ENCODE results near the gene ACOT9.
"Not testable (repeated sequence)": the region's sequence is repeated elsewhere in the genome, so short reads cannot be mapped to it uniquely, and the experiment has no call there.

Gene ACOT9, protein sequence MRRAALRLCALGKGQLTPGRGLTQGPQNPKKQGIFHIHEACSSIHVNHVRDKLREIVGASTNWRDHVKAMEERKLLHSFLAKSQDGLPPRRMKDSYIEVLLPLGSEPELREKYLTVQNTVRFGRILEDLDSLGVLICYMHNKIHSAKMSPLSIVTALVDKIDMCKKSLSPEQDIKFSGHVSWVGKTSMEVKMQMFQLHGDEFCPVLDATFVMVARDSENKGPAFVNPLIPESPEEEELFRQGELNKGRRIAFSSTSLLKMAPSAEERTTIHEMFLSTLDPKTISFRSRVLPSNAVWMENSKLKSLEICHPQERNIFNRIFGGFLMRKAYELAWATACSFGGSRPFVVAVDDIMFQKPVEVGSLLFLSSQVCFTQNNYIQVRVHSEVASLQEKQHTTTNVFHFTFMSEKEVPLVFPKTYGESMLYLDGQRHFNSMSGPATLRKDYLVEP

GRCh38 chrX:23742697-23743622 lies at the start of gene ACOT9:
TSS of gene ACOT9 (minus strand) at chrX:23743276. CDS start at chrX:23743144, 132 bp downstream.
- peak; percentile 84 for DNase-seq

- DNase-seq = no peak
Observed at GRCh38 chrX:23790155-23790497, 47.0 kb upstream of the ACOT9 start.

GRCh38 chrX:23789386-23790154 lies 46.5 kb upstream of the ACOT9 start:
- no peak for DNase-seq

DNA sequence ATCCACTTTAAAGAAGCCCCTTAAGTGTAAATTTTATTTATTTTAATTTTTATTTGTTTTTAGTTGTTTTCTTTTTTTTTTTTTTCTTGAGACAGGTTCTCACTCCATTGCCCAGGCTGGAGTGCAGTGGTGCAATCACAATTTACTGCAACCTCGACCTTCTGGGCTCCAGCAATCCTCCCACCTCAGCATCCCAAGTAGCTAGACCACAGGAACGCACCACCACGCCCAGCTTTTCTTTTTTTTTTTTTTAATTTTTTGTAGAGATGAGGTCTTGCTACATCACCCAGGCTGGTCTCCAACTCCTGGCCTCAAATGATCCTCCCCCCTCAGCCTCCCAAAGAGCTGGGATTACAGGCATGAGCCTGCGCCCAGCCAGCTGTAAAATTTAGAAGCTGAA lies 45.9 kb upstream of the ACOT9 start:
- no peak for DNase-seq

- no peak for DNase-seq
Observed at GRCh38 chrX:23788521-23788920, 45.4 kb upstream of the ACOT9 start.

DNA sequence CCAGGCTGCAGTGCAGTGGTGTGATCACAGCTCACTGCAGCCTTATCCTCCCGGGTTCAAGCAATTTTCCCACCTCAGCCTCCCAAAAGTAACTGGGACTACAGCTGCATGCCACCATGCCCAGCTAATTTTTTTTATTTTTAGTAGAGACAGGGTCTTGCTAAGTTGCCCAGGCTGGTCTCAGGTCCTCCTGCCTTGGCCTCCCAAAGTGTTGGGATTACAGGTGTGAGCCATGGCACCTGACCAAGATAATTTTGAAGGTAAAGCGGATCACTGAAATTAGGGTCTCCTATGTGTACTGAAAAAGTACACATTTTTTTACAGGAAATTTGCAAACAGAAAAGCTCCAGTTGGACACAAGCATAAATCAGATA lies 44.7 kb upstream of the ACOT9 start:
- DNase-seq = no peak

DNA sequence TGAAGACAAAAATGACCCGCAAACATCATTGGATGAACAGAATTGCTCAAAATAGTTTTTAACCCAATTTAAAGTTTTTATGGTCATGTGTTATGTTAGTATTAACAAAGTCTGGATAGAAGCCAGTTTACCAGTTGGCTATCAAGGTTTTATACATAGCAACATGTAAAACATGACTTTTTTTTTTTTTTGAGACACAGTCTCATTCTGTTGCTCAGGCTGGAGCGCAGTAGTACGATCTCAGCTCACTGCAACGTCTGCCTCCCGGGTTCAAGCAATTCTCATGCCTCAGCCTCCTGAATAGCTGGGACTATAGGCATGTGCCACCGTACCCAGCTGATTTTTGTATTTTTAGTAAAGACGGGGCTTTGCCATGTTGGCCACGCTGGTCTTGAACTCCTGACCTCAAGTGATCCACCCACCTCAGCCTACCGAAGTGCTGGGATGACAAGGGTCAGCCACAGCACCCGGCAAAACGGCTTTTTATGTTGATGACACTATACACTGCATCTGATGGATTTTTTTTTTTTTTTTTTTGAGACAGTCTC lies 43.3 kb upstream of the ACOT9 start:
- no peak for DNase-seq

GRCh38 chrX:23785580-23785979 lies 42.5 kb upstream of the ACOT9 start:
- no peak for DNase-seq

DNA sequence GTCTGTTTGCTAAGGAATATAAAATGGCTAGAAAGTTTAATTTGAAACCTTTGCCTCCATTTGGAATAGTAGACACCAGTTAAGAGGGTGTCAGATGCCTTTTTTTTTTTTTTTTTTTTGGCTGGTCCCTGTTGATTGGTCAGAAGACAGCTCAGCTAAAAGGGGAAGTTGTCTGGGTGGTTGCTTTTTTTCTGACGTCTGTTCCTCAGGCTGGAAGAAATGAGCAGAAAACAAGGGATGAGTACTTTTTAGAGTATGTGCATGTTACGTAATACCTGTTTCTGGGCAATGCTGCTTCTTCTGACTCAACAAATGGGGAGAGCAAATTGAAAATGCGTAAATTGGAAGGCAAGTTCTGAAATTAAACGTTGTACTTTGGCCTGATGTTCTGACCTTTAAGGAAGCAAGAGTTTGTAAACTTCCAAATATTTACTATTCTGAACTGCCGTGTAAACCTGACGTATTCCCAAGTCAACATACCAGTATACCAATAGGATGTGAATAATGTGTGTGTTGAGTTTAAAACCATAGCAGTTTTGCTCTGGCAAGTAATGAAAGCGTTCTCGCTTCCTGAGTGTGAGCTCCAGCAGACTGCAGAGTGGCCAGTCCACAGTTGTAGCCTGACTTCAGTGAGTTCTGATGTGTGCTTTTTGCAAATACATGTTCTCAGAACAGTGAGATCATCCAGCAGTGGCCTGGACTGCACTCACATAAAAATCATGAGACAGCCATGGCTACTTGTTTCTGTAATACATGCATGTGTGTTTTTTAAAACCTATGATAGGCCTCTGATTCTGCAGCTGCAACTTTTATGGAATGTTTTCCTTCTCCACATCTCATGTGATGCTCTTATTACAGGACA lies 41.6 kb upstream of the ACOT9 start:
- no peak for DNase-seq

GRCh38 chrX:23783589-23784469 lies 40.8 kb upstream of the ACOT9 start:
- no peak for DNase-seq

DNA sequence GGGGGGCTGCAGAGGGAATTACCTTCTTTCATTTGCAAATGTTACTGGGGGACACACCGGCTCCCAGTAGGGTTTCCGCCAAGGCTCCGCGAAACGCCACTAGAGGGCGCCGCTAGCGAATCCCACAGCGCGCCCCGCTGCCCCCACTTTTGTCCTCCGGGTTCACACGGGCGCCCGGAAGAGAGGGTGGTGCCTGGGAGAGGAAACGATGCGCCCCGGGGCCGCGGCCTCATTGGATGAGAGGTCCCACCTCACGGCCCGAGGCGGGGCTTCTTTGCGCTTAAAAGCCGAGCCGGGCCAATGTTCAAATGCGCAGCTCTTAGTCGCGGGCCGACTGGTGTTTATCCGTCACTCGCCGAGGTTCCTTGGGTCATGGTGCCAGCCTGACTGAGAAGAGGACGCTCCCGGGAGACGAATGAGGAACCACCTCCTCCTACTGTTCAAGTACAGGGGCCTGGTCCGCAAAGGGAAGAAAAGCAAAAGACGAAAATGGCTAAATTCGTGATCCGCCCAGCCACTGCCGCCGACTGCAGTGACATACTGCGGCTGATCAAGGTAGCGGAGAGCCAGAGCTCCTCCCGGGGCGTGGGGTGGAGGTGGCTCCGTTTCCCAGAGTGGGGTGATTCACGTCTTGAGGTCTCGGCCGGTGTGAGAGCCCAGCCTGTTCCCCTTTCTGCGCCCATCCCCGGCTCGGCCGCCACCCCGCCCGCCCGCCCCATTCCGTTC lies 40.0 kb upstream of the ACOT9 start, which contains the start of gene SAT1:
SAT1 (plus strand) TSS at position 311 of the 726 bp plus-strand sequence; CDS start at position 490, 179 bp downstream.
- DNase-seq = peak; percentile 86

- no peak for DNase-seq
Observed at GRCh38 chrX:23782455-23782854, 39.4 kb upstream of the ACOT9 start.

- no peak for DNase-seq
Observed at GRCh38 chrX:23779025-23779424, 35.9 kb upstream of the ACOT9 start.

DNA sequence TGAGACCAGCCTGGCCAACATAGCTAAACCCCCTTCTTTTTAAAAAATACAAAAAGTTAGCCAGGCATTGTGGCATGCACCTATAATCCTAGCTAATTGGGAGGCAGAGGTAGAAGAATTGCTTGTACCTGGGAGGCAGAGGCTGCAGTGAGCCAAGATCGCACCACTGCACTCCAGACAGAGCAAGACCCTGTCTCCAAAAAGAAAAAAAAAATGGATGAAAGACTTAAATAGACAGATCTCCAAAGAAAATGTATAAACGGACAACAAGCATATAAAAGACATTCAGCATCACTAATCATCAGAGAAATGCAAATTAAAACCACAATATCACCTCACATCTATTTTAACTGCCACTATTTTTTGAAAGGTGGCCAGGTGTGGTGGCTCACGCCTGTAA lies 33.3 kb upstream of the ACOT9 start:
- DNase-seq = no peak

DNA sequence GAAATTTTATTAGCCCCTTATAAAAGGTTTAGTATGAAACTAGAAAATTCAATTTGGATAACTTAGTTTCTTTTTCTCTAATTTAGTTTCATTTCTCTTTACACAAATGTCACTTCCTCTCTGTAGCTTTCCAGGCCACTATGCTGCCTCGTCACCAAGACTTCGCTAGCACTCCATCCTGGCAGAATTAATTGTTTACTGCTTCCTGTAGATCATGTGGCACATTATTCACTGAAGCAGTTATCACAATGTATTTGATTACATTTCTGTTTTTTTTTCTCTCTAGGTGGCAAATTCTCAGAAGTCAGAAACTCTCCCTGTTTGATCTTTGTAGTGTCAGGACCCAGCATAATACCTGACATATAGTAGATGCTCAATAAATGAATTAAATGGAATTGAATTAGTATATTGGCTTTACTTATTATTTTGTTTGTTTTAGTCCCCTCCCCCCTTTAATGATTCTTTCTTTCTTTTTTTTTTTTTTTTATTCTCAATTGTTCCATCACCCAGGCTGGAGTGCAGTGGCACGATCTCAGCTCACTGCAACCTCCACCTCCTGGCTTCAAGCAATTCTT lies 30.6 kb upstream of the ACOT9 start:
- DNase-seq = no peak

GRCh38 chrX:23771086-23771485 lies 28.0 kb upstream of the ACOT9 start:
- DNase-seq = not testable (repeated sequence)

DNA sequence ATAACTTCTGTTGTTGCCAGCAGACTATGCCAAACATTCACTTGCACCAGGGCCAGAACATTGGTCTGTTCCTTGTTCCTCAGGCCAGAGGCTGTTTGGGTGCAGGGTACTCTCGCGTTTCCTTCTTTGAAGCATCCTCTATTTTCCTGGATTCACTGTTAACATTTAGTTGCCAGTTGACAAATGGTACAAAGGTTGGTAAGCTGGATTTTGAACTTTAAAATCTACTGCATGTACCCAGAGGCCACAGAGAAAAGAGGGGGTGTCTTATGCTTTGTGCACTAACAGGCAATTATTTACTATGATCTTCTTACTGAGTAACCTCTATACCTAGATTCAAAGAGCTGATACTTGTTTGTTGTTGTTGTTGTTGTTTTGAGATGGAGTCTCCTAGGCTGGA lies 27.1 kb upstream of the ACOT9 start:
- DNase-seq = no peak

- no peak for DNase-seq
Observed at GRCh38 chrX:23766650-23767551, 23.8 kb upstream of the ACOT9 start.

- DNase-seq = no peak
Observed at GRCh38 chrX:23765868-23766267, 22.8 kb upstream of the ACOT9 start.

Data from DMS 273 treated with DMSO at 0.1 percent for 48 hours (cell line).